Measurements from ENCODE around the gene ZNF724.
"Not testable (repeated sequence)": the region's sequence is repeated elsewhere in the genome, so short reads cannot be mapped to it uniquely, and the experiment has no call there.

ZNF724 gene

GRCh38 chr19:23254141-23254910 is 4.1 kb upstream of the ZNF724 start:
- H3K9me3 ChIP-seq (ENCODE audit: control insufficient read depth, low read length): no peaks in the 10 kb centered on the region
- no peak for DNase-seq
- H3K4me1 ChIP-seq (ENCODE audit: control insufficient read depth, insufficient read depth, low read length, poor library complexity, severe bottlenecking): no peaks in the 10 kb centered on the region
- no peak overlapping the region for H3K4me3 ChIP-seq (ENCODE audit: insufficient read depth, low read depth, low read length, poor library complexity, severe bottlenecking)
- H3K27ac ChIP-seq (ENCODE audit: insufficient read depth, low read length, poor library complexity, severe bottlenecking): no peak overlapping the region
- no peaks in the 10 kb centered on the region for H3K36me3 ChIP-seq (ENCODE audit: control insufficient read depth, insufficient read depth, low read length)
- H3K27me3 ChIP-seq (replicated peaks; ENCODE audit: control insufficient read depth, insufficient read depth, low read length, poor library complexity, severe bottlenecking): no peaks in the 10 kb centered on the region

- not testable (repeated sequence) for DNase-seq; H3K4me3 ChIP-seq (ENCODE audit: insufficient read depth, low read depth, low read length, poor library complexity, severe bottlenecking); H3K9me3 ChIP-seq (ENCODE audit: control insufficient read depth, low read length); H3K4me1 ChIP-seq (ENCODE audit: control insufficient read depth, insufficient read depth, low read length, poor library complexity, severe bottlenecking); H3K36me3 ChIP-seq (ENCODE audit: control insufficient read depth, insufficient read depth, low read length); H3K27ac ChIP-seq (ENCODE audit: insufficient read depth, low read length, poor library complexity, severe bottlenecking); H3K27me3 ChIP-seq (replicated peaks; ENCODE audit: control insufficient read depth, insufficient read depth, low read length, poor library complexity, severe bottlenecking)
These were observed 3.1 kb upstream of the ZNF724 start for GRCh38 chr19:23253256-23253655.

- H3K36me3 ChIP-seq (ENCODE audit: control insufficient read depth, insufficient read depth, low read length): peaks cover 7% of the 10 kb centered on the region
- no peak for DNase-seq
- no peaks in the 10 kb centered on the region for H3K9me3 ChIP-seq (ENCODE audit: control insufficient read depth, low read length)
These were observed 8.8 kb downstream of the ZNF724 start for GRCh38 chr19:23241419-23241818.

GRCh38 chr19:23222998-23223652 is 27.1 kb downstream of the ZNF724 start:
- DNase-seq: no peak
- Histone ChIP-seq H3K27me3 (replicated peaks; ENCODE audit: control insufficient read depth, insufficient read depth, low read length, poor library complexity, severe bottlenecking) (no peaks in the 10 kb centered on the region), H3K4me3 (ENCODE audit: insufficient read depth, low read depth, low read length, poor library complexity, severe bottlenecking) (no peak overlapping the region), H3K4me1 (ENCODE audit: control insufficient read depth, insufficient read depth, low read length, poor library complexity, severe bottlenecking) (no peaks in the 10 kb centered on the region), H3K36me3 (ENCODE audit: control insufficient read depth, insufficient read depth, low read length) (peaks cover 25% of the 10 kb centered on the region), H3K27ac (ENCODE audit: insufficient read depth, low read length, poor library complexity, severe bottlenecking) (no peak overlapping the region), H3K9me3 (ENCODE audit: control insufficient read depth, low read length) (peaks cover 16% of the 10 kb centered on the region)

More at GRCh38 chr19:23241419-23241818, 8.8 kb downstream of the ZNF724 start:
- H3K27ac ChIP-seq (ENCODE audit: insufficient read depth, low read length, poor library complexity, severe bottlenecking): no peak overlapping the region
- no peaks in the 10 kb centered on the region for H3K27me3 ChIP-seq (replicated peaks; ENCODE audit: control insufficient read depth, insufficient read depth, low read length, poor library complexity, severe bottlenecking)
- no peak overlapping the region for H3K4me3 ChIP-seq (ENCODE audit: insufficient read depth, low read depth, low read length, poor library complexity, severe bottlenecking)
- H3K4me1 ChIP-seq (ENCODE audit: control insufficient read depth, insufficient read depth, low read length, poor library complexity, severe bottlenecking): no peaks in the 10 kb centered on the region

- Histone ChIP-seq H3K27me3 (replicated peaks; ENCODE audit: control insufficient read depth, insufficient read depth, low read length, poor library complexity, severe bottlenecking) (no peaks in the 10 kb centered on the region), H3K36me3 (ENCODE audit: control insufficient read depth, insufficient read depth, low read length) (no peaks in the 10 kb centered on the region), H3K4me1 (ENCODE audit: control insufficient read depth, insufficient read depth, low read length, poor library complexity, severe bottlenecking) (no peaks in the 10 kb centered on the region), H3K27ac (ENCODE audit: insufficient read depth, low read length, poor library complexity, severe bottlenecking) (no peak overlapping the region), H3K9me3 (ENCODE audit: control insufficient read depth, low read length) (no peaks in the 10 kb centered on the region), H3K4me3 (ENCODE audit: insufficient read depth, low read depth, low read length, poor library complexity, severe bottlenecking) (no peak overlapping the region)
- DNase-seq: no peak
These were observed 46.3 kb downstream of the ZNF724 start for GRCh38 chr19:23203841-23204344.

GRCh38 chr19:23190341-23190740 is 59.9 kb downstream of the ZNF724 start:
- Histone ChIP-seq H3K27me3 (replicated peaks; ENCODE audit: control insufficient read depth, insufficient read depth, low read length, poor library complexity, severe bottlenecking) (no peaks in the 10 kb centered on the region), H3K27ac (ENCODE audit: insufficient read depth, low read length, poor library complexity, severe bottlenecking) (no peak overlapping the region), H3K4me1 (ENCODE audit: control insufficient read depth, insufficient read depth, low read length, poor library complexity, severe bottlenecking) (no peaks in the 10 kb centered on the region), H3K36me3 (ENCODE audit: control insufficient read depth, insufficient read depth, low read length) (no peaks in the 10 kb centered on the region), H3K4me3 (ENCODE audit: insufficient read depth, low read depth, low read length, poor library complexity, severe bottlenecking) (no peak overlapping the region), H3K9me3 (ENCODE audit: control insufficient read depth, low read length) (no peaks in the 10 kb centered on the region)
- no peak for DNase-seq

GRCh38 chr19:23183251-23183650 is 66.9 kb downstream of the ZNF724 start:
- Histone ChIP-seq H3K4me3 (ENCODE audit: insufficient read depth, low read depth, low read length, poor library complexity, severe bottlenecking) (no peak overlapping the region), H3K27me3 (replicated peaks; ENCODE audit: control insufficient read depth, insufficient read depth, low read length, poor library complexity, severe bottlenecking) (no peaks in the 10 kb centered on the region), H3K4me1 (ENCODE audit: control insufficient read depth, insufficient read depth, low read length, poor library complexity, severe bottlenecking) (no peaks in the 10 kb centered on the region), H3K9me3 (ENCODE audit: control insufficient read depth, low read length) (no peaks in the 10 kb centered on the region), H3K27ac (ENCODE audit: insufficient read depth, low read length, poor library complexity, severe bottlenecking) (no peak overlapping the region), H3K36me3 (ENCODE audit: control insufficient read depth, insufficient read depth, low read length) (no peaks in the 10 kb centered on the region)
- DNase-seq: no peak

Measured in effector memory CD4-positive, alpha-beta T cell (primary cell).